Measurements from ENCODE around the gene DHRS3.
A peak's percentile ranks its signal among the peaks of the same experiment; 100 is the strongest.

The DHRS3 gene

GRCh38 chr1:12615865-12616708 lies 1.9 kb downstream of the DHRS3 start:
- peak; percentile 21 for DNase-seq

GRCh38 chr1:12615159-12615864 lies 2.7 kb downstream of the DHRS3 start:
- DNase-seq = no peak

DNA sequence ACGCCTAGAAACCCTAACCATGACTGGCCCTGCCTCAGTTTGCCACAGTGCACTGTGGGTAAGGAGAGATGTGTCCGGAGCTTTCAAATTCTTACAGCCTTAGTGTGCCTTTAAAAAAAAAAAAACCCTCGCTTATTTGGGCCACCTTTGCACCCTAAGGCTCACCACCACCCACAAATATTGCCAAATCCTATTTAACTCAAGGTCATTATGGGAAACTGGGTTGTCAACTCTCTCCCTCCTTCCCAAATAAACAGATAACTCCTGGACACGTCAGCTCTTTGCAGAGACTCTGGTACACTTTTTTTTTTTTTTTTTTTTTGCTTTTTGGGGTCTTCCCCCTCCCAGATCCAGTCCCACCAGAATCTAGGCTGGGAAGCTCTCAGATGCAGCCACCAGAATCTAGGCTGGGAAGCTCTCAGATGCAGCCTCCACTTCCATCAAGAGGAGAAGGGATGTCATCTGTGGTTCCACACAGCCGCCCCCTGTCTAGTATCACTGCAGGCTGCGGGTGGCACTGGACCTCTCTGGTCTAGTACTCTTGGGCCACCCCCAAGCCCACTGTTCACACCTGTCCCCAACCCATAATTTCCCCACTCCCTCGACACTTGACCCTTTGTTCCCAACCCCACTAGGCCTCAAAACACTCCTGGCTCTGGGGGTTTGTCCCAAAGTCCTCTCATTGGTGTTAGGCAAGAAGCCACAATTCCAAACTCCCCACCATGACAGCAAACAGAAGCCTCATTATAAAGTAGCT lies 3.4 kb downstream of the DHRS3 start:
- no peak for DNase-seq

- no peak for DNase-seq
These were observed 4.8 kb downstream of the DHRS3 start for GRCh38 chr1:12613180-12613579.

DNA sequence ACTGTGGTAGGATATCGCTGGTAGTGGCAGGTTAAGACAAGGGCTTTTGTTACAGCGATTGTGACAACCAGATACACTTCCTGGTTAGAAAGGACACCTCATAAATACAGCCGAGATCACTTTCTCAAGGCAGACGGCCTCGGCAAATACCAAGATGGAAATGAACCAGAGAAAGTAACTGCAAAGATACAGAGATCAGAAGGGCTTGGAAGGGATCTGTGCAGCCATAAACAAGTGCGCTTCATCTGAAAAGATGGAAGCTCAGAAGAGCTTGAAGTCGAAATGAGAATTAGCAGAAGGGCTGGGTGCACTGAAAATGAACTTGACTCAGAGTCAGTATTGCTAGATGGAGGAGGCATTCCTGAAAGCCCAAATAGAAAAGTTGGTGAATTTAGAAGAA lies 7.1 kb downstream of the DHRS3 start:
- no peak for DNase-seq

DNA sequence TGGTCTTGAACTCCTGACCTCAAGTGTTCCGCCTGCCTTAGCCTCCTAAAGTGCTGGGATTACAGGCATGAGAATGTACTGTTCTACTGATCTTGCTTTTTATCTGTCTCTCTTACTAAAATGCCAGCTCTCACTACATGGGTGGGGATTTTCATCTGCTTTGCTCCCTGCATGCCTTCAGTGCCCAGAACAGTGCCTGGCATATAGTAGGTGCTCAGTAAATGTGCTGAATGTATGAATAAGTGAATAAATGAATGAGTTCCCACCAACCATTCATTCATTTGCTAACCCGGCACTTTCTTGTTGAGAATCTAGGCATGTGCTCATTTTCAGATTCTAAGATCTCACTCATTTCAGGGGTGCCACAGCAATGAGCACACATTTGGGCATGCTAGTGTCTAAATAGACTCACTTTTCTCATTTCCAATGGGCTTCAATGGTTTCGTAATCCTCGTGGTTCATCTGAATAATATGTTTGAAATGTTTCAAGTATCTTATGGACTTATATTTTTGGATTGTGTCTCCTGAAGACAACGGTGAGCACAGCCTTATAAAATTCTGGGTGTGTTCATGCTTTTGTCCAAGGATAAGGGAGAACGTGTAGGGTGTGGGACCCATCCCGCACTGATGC lies 7.6 kb downstream of the DHRS3 start:
- no peak for DNase-seq

- DNase-seq = no peak
These were observed 8.5 kb downstream of the DHRS3 start for GRCh38 chr1:12609469-12610003.

DNA sequence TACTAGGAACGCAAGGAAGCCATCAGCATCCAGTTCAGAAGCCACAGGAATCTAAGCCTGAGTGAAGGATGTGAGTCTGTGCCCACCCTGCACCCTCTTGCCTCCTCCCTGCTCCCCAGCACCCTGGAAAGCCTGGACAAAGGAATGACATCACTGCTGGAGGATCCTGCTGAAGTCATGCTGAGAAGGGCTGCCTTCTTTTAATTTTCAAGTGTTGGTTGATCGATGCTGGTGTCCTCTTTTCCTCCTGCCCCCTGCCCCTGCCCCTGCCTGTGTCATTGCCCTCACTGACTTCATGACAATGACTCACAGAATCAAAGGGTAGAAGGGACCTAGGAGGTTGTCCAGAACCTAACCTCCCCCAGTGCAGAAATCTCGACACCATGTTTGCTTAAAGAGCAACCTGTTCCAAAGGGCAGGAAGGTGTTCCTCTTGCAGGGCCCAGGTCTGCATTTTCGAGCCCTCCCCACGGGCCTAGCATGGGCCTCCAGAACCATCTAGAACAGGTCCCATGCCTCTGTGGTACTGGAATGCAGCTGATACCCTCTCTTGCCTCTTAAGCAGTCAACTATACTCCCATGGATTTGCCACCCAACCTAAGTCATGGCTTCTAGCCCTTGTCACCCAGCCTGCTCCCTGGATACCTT lies 9.6 kb downstream of the DHRS3 start:
- DNase-seq = no peak

DNA sequence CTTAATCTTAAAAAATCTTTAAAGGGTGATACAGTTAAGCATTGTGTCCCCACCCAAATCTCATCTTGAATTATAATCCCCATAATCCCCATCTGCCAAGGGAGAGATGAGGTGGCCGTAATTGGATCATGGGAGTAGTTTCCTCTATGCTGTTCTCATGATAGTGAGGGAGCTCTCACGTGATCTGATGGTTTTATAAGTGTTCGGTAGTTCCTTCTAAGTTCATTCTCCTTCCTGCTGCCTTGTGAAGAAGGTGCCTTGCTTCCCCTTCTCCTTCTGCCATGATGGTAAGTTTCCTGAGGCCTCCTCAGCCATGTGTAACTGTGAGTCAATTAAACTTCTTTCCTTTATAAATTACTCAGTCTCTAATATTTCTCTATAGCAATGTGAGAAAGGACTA lies 10.7 kb downstream of the DHRS3 start:
- DNase-seq = no peak

DNA sequence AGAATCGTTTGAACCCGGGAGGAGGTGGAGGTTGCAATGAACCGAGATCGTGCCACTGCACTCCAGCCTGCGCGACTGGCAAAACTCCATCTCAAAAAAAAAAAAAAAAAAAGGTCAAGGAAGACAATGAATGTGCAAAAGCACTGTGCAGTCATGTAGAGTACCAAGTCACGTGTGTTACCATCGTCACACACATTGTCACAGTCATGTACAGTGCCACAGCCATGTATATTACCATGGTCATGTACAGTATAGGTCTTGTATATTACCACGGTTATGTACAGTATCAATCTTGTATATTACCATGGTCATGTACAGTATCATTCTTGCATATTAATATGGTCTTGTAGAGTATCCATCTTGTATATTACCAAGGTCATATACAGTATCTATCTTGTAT lies 13.0 kb downstream of the DHRS3 start:
- no peak for DNase-seq

GRCh38 chr1:12604114-12604874 lies 13.7 kb downstream of the DHRS3 start:
- DNase-seq = peak; percentile 88

- DNase-seq = no peak
These were observed 14.8 kb downstream of the DHRS3 start for GRCh38 chr1:12603224-12603623.

- no peak for DNase-seq
These were observed 15.4 kb downstream of the DHRS3 start for GRCh38 chr1:12602659-12603024.

GRCh38 chr1:12601700-12602658 lies 16.0 kb downstream of the DHRS3 start:
- DNase-seq = peak; percentile 21

DNA sequence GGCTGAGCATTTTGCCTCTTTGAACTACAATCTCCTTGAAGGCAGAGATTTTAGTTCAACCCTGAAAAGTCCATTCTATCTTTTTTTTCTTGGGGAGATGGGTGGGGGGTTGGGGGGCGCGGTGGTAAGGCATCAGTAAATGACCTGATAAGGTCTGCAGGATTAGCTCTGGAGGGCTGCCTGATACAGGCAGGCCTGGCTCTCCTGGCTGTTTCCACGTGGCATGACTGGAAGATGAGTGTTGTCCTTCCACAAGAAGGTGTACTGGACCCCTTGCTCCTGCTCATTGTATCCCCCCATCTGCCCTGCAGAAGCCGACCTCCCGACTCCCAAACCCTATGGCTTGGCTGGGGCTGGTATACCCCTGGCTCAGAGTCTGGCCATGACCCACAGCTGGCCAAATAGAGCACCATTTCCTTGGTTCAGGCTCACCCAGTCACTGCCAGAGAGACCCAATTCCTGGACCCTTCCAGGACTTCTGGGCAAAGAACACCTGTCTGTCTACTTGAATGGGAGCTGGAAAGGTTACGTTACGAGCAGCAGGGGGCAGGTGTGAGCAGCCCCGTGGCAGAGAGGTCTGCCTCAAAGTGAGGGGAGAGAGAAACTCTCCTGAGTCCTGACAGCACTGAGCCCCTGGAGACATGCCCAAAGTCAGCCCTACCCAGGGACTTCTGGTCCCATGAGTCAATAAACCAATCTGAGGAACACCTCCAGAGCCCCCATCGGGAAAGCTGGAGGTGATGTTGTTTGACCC lies 17.0 kb downstream of the DHRS3 start:
- peak; percentile 47 for DNase-seq

- DNase-seq = no peak
These were observed 17.7 kb downstream of the DHRS3 start for GRCh38 chr1:12600335-12600734.

GRCh38 chr1:12599657-12600056 lies 18.4 kb downstream of the DHRS3 start:
- DNase-seq = no peak

DNA sequence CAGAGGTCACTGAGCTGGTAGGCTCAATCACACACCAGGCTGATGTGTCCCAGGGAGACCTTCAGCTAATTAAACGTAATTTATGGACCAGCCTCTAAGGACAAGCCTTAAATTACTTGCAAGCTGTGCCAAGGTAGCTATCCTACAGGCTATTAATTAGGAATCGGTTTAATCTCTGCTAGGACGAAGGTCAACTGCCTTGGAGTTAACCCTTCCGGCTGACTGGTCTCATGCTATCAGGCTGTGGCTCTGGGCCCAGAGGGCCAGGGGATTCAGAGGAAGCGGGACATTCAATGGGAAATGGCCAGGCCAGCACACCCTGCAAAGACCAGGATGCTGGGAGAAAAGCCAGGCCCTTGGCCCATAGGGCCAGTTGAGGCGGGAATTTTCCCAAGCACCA lies 19.0 kb downstream of the DHRS3 start:
- no peak for DNase-seq

- no peak for DNase-seq
These were observed 20.2 kb downstream of the DHRS3 start for GRCh38 chr1:12597792-12598191.

Data from activated CD4-positive, alpha-beta T cell treated with anti-CD3 and anti-CD28 coated beads, Interleukin-10, Interleukin-2, amounts not matched to agents 100 ng/mL and 50 ng/mL, durations not matched to agents 16 hours and 8 hours (primary cell).